SH-SY5Y (cell line): ENCODE data around the gene TRIP13.

Experiments used
- GATA2 ChIP-seq: IDR thresholded peaks from 2 replicates; pipeline ENCODE4 v1.6.1; 2011; ENCODE audit warnings: mild to moderate bottlenecking, low read depth, low read length
- GATA3 ChIP-seq: IDR thresholded peaks from 2 replicates; pipeline ENCODE4 v1.6.1; 2011; ENCODE audit warnings: low read depth, mild to moderate bottlenecking, low read length, moderate library complexity

DNA sequence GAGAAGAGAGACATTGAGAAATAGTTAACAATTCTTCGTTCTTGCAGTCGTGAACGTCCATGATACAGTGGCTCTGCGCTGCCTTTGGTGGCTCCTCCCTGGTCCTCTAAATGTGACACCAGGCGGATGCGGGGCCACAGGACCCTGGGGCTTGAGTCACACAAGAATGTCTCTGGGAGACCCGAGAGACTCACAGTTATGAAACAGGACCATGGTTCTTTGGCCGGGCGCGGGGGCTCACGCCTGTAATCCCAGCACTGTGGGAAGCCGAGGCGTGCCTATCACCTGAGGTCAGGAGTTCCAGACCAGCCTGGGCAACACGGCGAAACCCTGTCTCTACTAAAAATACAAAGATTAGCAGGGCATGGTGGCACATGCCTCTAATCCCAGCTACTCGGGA lies 41.1 kb upstream of the TRIP13 start:
- no peak for TF ChIP-seq GATA2
- TF ChIP-seq GATA3: no peak
